ENCODE results near the gene HAGH.

Gene HAGH

DNA sequence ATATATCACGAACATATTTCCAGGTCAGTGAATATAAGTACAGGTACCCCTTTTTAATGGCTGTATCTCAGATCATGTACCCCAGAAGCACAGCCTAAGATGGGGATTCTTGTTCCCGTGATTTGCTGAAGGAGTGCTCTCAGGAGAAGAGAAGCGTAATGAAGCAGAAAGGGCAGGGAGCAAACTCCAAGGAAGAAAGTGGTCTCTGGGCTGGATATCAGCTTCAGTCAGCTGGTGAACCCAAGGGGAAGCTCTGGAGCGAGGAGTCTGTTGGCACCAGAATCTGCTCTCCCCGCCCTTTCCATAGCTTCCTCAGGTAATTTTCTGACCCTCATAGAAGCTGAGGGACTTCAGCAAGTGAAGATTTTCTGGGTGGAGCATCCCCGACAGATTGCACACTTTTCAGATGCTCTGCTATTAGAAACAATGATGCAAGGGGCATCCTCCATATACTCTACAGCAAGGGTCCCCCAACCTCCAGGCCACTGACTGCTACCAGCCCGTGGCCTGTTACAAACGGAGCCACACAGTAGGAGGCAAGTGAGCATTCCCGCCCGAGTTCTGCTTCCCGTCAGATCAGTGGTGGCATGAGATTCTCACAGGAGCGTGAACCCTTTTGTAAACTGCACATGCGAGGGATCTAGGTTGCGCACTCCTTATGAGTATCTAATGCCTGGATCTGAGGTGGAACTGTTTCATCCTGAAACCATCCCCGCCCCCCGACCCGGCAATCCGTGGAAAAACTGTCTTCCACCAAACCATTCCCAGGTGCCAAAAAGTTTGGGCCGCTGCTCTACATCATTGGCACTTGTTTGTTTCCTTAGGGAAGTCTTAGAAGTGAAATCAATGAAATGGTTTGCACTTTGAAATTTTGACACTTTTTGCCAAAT lies 4.8 kb upstream of the HAGH start:
- no peak for DNase-seq (ENCODE audit: low read depth in 2 of 2, low spot score in 1 of 2)

DNA sequence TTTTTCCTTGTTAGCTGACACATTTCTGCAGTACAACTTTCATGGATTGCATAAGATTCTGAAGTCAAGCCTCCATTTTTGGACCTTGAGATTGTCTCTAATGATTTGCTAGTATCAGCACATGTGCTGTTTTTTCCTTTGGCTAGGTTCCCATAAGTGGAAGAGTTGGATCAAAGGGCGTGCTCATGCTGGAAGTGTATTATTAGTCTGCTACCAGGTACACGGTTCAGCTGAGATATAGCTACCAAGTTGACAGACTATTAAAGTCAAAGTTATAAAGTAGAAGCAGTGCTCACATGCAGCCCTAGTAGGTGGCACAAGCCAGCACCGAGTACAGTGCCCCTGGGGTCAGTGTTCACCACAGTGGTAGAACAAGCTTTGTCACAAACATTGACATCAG lies 3.6 kb upstream of the HAGH start:
- no peak for DNase-seq (ENCODE audit: low read depth in 2 of 2, low spot score in 1 of 2)

DNA sequence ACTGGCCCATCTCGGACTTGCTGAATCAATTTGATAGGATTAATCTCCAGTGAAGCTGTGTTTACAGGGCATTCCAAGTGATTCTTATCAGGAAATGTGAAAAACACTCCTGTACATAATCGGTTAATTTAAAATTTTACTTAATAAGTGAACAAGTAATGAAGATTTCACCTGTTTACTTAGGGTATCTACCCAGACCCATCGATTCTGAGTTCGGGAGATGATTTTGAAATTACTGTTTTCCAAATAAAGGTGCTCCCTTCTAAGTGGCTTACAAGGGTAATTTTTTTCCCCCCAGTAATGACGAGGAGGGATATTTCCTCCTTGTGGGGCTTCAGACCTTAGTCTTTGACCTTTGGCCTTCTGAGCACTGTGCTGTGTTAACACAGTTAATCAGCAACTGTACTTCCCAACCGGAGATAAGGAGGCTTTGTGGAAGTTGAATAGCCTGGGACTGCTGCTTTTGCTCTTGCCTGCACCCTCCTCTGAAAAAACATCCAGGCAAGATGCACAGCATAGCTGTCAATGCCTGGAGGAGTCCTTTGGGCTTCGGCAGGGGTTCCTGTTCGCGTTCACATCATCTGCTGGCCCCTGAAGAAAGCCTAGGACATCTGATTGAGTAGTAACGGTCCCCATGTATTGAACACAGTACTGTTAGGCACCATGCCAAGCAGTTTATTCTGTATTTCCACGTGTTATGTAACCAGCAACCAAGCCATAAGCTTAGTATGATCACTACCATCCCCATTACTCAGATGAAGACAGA lies 2.2 kb upstream of the HAGH start:
- no peak for DNase-seq (ENCODE audit: low read depth in 2 of 2, low spot score in 1 of 2)

DNA sequence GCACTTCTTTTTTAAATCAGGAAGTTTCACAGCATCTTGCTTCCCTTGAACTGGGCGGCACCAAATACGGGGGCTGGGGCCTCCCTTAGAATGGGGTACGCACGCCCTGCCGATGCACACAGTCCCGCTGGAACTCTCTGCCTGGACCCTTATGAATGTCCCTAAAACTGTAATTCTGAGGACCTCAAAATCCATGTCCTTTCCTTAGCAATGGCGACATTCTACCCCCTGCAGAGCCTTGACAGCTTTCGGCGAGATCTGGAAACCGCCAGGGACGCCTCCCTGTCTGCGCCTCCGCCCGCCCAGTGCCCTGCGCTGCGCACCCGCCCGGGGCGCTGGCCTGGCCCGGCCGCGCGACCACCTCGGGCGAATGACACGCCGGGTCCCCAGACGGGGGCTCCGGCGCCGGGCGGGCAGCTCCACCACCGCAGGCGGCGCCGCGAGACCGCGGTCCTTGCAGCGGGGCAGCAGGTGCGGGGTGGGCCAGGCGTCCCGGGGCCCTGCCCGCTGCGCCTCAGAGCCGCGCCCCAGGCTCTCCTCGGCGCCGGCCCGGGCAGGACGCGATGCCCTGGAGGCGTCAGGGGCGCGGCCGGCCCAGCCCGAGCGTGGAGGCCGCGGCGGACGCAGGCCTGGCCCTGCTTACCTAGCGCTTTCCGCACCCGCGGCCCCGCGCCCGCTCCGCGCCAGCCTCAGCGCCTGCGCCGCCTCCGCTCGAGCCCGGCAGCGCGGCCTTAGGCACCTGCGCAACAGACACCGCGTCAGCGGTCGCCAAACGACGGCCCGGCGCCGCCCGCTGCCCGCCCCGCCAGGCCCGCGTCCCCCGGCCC lies 548 bp downstream of the HAGH start:
- peak; percentile 14 to 43 for DNase-seq (ENCODE audit: low read depth in 2 of 2, low spot score in 1 of 2)

DNA sequence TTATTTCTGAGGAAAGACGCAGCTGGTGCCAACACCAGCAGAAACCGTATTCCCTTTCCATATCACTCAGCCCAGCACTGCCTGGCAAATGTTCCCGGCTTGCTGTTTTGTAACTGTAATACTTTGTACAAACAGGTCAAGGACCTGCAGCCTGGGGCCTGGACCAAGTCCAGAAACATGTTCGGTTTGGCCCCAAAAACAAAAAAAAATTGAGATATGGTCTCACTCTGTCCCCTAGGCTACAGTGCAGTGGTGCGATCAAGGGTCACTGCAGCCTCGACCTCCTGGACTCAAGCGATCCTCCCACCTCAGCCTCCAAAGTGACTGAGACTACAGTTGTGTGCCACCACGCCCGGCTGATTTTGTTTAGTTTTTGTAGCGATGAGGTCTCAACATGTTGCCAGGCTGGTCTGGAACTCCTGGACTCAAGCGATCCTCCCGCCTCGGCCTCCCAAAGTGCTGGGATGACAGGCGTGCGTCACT lies 1.2 kb downstream of the HAGH start:
- DNase-seq (ENCODE audit: low read depth in 2 of 2, low spot score in 1 of 2), result no peak

DNA sequence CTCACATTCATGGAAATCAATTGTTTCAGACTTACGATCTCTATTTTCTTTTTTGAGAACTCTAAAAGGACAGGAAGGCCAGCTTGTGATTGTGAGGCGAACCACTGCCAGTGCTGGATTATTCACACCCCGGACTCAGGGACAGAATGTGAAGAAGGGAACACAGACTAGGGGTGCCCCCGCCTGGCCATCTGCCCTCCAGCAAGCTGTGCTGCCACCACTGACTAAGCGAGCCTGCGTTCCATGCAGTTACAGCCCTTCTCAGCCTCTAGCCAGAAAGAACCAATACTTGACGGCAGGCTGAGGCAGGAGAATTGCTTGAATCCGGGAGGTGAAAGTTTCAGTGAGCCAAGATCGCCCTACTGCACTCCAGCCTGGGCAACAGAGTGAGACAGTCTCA lies 2.8 kb downstream of the HAGH start:
- no peak for DNase-seq (ENCODE audit: low read depth in 2 of 2, low spot score in 1 of 2)

DNA sequence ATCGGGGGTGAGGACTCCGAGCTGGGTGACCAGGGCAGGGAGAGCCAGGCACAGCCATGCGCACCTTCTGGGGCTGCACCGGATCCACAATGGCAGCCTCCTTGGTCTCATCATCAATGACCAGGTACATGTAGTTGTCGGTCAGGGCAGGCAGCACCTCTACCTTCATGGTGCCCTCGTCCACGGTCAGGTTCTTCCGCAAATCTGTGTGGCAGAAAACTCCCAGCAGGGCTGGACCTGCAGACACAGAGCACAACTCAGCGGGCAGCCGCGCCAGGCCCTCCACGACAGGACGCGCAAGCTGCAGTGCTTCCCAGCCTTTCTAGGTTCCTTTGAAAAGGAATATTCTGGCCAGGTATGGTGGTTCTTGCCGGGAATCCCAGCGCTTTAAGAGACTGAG lies 3.8 kb downstream of the HAGH start:
- no peak for DNase-seq (ENCODE audit: low read depth in 2 of 2, low spot score in 1 of 2)

DNA sequence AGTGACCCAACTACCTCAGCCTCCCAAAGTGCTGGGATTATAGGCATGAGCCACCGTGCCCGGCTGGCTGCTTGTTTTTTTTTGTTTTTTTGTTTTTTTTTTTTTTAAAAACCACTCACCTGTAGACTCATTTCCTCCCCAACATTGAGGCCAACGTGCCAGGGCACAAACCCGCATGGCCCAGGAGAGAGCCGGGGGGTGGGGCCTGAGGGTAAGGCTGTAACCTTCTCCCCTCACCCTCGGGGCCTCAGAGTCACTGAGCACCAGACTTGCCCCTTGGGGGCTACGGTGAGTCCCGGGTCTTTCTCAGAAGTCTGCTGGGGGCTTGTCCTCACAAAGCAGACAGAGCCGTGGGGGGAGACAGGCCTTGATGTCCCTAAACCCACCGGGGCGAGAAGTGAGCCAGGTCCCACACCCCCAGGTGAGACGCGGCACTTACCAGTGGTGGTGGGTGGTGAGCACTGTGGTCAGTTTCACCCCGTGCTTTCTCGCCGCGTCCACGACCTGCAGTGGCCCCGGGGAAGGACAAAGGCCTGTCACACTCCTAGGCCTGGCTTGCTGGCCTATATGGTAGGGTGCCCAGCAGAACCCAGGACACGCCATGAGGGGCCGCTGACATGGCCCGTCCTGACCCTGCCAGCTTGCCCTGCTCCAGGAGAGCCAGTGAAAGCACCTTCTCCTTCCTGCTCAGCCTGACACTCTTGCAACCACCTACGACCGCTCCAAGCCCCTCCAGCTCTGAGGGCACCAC lies 4.6 kb downstream of the HAGH start:
- DNase-seq (ENCODE audit: low read depth in 2 of 2, low spot score in 1 of 2), result no peak

DNA sequence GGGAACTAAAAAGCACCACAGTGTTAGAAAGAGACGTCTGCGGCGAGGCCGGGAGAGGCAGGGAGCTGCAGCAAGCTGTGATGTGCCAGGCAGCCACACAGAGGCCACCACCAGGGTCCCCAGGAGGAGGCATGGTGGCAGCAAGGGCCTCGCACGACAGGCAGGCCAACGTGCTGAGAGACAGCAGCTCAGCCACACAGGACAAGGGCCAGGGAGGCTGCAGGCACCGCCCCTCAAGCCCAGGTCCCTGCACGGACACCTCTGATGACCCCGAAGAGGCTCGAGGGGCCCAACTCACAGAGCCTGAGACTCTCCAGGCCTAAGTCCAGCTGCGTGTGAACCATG lies 5.7 kb downstream of the HAGH start:
- DNase-seq (ENCODE audit: low read depth in 2 of 2, low spot score in 1 of 2), result no peak

DNA sequence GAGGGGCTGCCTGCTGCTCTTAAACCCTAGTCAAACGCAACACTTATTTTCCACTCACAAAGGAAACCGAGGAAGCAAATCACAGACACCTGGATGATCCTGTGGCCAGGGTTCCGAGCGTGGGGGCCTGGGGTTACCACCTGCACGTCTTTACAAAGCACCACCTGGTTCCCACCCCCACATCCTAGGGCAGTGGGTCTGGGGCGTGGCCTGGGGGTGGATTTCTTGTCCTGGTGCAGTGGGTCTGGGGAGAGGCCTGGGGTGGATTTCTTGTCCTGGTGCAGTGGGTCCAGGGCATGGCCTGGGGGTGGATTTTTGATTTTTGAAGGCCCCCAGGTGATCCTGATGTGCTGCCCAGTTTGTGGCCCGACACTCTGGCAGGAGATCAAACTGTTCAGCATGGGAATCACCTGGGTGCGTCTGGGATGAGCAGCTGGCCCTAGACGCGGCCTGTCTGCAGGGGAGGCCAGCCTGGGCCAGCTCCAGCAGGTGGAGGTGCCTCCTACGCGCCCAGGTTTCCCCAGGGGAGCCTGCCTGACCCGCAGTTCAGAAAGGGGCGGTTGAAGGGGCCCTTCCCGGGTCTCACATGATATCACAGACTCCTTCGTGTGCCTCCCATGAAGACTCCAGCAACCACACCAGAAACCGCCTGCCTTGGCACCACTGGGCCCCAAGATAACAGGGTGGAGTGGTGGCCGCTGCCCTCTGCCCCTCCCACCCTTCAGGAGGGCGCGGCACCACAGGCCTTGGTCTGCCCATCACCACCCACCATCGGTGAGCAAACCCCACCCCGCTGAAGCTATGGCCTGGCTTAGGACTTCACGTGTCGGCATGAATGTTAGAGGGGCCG lies 6.3 kb downstream of the HAGH start:
- no peak for DNase-seq (ENCODE audit: low read depth in 2 of 2, low spot score in 1 of 2)

DNA sequence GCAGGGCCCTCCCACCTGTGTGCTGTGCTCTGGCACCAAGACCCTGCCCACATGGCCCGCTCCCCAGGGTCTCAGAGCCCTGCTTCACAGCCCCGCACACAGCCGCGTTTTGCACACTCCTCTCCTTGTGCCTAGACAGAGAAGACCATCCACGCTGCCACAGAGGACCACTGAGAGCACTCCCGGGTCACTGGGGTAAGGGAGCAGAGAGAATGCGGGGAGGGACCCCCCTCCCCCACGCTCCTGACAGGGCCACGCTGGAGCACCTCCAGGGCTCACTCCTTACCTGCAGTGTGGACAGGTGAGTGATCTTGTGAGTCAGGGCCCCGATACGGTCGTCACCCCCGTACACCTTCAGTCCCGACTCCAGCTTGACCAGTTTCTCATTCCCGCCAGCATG lies 7.0 kb downstream of the HAGH start:
- no peak for DNase-seq (ENCODE audit: low read depth in 2 of 2, low spot score in 1 of 2)

DNA sequence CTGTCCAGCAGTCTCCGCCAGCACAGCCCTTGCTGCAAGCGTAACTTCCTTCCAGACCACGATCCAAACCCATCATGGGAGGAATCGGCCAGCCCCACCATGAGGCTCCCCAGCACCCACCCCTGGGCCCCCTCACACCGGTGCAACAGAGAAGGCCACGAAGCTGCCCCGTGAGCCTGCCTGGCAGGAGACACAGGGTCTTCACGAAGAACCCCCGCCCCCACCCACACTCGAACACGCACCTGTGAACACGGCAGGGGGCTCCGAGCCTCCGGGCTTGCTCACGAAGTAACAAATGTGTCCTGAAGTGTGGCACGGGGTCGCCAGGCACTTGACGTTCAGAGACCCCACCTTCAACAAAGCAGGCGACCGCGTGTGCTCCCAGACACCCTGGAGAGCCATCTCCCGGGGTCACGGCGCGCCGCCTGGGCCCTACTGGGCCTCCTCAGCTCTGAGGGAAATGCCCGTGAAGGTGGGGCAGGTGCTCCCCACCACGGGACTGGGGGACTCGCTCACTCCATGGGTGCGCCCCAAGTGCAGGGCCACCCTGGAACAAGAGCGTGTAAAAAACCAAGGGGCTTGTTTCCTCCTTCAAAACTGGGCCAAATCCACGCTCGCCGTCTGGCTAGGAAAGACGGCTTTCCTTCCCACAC lies 7.6 kb downstream of the HAGH start:
- DNase-seq (ENCODE audit: low read depth in 2 of 2, low spot score in 1 of 2), result no peak

DNA sequence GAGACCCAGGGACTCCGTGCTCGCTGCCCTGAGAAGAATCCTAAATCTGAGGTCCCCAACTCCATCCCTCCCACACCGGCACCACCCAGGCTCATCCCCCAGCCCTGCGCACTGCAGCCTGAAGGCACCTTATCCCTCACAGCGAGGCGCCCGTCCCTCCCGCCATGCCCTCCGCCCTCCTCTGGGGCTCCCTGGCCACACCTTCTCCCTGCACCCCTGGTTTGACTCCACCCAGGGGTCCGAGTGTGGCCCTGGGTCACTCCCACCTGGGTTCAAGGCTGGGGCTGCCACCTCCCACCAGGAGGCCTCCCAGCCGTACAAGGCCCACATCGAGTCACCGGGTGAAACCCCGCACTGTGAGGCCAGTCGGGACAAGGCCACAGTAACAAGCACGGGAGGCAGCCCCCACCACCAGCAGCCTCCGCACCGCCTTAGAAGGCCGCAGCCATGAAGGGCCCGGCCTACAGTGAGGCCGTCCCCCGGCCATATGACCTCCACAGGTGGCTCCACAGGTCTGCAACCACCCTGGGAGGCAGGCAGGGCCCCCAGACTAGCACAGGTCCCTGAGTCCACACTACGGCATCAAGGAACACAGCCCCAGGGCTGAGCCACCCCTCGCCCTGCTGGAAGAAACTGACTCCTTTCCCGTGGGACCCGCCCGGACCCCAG lies 8.3 kb downstream of the HAGH start:
- DNase-seq (ENCODE audit: low read depth in 2 of 2, low spot score in 1 of 2), result no peak

DNA sequence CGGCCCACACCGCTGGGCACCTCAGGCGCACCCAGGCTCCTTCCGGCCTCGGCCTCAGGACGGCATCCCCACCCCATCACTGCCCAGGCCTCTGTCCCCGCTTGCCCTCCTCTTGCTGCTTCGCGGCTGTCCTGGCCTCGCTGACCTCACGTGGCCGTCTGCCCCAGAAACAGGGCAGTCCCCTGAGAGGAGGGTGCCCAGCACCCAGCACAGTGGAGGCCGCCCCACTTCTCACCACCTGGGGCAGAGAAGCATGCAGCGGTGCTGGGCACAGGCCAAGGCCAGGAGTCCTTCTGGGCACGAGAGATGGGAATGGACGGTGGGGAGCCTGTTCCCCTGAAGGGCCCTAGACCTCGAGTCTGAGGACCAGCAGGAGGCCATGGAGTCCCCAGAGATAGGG lies 8.9 kb downstream of the HAGH start:
- no peak for DNase-seq (ENCODE audit: low read depth in 2 of 2, low spot score in 1 of 2)

DNA sequence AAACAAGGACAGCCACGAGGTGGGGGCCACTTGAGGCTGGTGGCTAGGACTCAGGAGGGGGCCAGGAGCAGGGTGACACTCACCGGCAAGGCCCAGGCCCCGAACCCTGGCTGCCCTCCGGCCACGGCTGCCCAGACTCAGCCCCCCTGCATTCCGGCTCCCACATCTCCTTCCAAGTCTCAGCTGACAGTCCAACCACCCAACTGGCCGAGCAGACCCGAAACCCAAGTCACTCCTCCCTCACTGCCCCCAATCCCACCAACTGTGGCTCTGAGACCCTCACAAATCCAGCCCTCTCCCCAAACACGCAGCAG lies 9.4 kb downstream of the HAGH start:
- no peak for DNase-seq (ENCODE audit: low read depth in 2 of 2, low spot score in 1 of 2)

DNA sequence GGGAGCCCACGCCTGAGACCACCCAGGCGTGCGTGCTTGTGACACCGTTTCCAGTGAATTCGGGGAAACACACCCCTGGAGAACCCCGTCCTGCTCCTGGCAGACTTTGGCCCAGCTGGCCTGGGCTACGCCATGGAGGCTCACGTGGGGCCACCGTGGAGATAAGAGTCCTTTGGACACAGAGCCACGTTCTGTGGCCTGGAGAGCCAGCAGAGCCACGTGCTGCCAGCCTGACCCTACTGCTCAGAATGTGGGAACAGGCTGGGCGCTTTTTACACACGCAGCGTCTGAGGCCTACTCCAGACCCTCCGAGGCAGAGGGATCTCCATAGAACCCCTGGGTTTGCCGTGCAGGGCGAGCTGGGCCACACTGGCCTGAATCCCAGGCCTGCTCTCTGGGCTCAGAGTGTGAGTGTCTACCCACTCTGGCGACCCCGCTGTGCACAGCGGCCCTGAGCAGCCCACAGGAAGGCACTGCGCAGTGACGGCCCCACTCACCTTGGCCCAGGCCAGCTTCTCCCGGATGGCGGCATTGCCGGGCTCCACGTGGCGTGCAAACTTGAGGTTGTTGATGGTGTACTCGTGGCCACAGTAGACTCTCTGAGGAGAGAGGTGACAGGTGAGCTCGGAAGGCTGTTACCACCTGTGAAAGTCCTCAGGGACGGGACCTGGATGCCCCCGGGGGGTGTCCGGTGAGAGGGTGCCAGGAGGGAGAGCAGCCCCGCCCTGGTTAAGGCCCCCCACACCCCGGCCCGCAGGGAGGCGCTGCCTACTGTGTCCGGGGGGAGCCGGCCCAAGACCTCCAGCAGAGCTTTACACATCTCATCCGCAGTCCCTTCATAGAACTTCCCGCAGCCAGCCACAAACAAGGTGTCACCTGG lies 10.0 kb downstream of the HAGH start:
- no peak for DNase-seq (ENCODE audit: low read depth in 2 of 2, low spot score in 1 of 2)

DNA sequence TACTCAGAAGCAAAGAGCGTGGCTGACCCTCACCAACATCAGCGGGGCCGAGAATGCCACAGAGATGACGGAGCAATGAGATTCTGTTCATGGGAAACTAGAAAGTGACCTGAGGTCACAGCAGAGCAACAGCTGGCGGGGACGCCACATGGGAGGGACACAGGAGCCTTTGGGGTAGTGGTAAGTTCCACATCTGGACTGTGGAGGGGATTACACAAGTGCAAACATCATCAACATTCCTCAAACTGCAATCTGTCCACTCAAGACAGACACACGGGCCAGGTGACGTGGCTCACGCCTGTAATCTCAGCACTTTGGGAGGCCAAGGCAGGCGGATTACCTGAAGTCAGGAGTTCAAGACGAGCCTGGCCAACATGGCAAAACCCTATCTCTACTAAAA lies 11.2 kb downstream of the HAGH start:
- DNase-seq (ENCODE audit: low read depth in 2 of 2, low spot score in 1 of 2), result no peak

DNA sequence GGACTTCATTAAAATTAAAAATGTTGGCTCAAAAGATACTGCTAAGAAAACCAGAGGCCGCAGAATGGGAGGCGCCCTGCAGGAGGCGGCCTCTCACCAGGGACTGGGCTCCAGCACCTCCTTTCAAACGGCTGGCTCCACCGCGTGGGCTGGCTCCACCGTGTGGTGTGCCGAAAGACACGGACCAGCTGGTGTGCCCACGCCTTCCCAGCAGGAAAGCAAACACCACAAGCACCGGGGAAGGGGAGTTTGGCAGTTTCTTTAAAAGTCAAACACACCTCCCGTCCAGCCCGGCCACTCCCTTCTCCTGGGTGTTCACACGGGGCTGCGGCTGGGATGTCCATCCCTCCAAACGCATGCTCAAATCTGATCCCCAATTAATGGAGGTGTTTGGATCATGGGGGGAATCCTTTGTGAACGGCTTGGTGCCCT lies 13.9 kb downstream of the HAGH start:
- DNase-seq (ENCODE audit: low read depth in 2 of 2, low spot score in 1 of 2), result no peak
